OCI-LY1 (cell line): ENCODE data around the gene HOXC4.

Experiments used
- EZH2 ChIP-seq: fragments of 200-600 bp; sonication (generic), shearing (Covaris generic); IDR thresholded peaks from 2 replicates; pipeline ENCODE4 v1.8.0; 2017; ENCODE audit warnings: borderline replicate concordance, mixed run types, mild to moderate bottlenecking, antibody characterized with exemption, low read length, moderate library complexity, mixed read lengths
- TF ChIP-seq, protein P1 (sequence below): fragments of 200-600 bp; sonication (generic), shearing (Covaris generic); IDR thresholded peaks from 2 replicates; pipeline ENCODE4 v1.5.1; 2017; ENCODE audit warnings: mild to moderate bottlenecking, antibody characterized with exemption, low read length, moderate library complexity, mixed read lengths

DNA sequence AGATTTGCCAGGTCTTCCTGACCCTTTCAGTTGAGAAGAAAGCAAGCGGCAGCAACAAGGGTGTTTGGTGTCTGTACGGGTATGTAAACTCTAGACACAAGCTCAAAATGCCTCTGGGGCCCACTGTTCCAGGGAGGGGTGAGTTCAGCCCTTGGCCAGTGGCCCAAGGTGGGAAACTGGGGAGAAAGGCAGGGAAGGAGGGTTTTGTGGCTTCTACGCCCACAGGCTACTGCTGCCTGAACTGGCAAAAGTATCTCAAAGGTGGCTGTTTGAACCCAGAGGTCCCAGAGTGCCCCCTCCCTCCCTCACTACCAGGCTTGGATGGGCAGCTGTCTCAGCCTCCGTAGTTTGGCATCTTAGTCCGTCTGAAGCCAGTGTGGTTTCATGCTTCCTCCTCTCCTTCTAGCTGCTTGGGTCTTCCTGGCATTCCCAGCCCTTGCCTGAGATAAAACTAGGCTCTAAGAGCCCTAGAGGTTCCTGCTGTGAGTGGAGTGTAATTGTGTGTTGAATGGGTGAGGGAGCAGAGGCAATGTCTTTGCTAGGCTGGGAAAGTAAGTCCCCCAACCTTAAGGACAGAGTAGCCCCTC, 15.3 kb upstream of the HOXC4 start:
- TF ChIP-seq, protein P1, sequence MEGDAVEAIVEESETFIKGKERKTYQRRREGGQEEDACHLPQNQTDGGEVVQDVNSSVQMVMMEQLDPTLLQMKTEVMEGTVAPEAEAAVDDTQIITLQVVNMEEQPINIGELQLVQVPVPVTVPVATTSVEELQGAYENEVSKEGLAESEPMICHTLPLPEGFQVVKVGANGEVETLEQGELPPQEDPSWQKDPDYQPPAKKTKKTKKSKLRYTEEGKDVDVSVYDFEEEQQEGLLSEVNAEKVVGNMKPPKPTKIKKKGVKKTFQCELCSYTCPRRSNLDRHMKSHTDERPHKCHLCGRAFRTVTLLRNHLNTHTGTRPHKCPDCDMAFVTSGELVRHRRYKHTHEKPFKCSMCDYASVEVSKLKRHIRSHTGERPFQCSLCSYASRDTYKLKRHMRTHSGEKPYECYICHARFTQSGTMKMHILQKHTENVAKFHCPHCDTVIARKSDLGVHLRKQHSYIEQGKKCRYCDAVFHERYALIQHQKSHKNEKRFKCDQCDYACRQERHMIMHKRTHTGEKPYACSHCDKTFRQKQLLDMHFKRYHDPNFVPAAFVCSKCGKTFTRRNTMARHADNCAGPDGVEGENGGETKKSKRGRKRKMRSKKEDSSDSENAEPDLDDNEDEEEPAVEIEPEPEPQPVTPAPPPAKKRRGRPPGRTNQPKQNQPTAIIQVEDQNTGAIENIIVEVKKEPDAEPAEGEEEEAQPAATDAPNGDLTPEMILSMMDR = no peak
- no peak for TF ChIP-seq EZH2
